ENCODE data around the gene KRTAP19-2.

DNA sequence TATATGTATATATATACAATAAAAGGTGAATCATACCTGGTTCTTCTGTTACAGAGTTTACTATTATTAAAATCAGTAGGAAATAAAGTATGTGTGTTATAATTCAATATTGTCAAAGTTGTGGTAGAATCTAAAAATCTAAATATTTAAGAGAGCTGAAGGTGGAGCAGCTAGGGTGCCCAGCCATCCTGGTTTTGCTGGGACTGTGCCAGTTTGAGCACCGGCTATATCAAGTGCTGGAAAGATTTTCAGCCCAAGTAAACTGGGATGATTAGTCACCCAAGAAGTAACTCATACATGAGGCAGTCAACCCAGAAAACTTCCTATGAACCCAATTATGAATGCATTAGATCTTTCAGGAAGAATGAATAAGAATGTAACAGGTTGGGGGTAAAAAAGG, 31.6 kb upstream of the KRTAP19-2 start:
- TF ChIP-seq, protein P1, sequence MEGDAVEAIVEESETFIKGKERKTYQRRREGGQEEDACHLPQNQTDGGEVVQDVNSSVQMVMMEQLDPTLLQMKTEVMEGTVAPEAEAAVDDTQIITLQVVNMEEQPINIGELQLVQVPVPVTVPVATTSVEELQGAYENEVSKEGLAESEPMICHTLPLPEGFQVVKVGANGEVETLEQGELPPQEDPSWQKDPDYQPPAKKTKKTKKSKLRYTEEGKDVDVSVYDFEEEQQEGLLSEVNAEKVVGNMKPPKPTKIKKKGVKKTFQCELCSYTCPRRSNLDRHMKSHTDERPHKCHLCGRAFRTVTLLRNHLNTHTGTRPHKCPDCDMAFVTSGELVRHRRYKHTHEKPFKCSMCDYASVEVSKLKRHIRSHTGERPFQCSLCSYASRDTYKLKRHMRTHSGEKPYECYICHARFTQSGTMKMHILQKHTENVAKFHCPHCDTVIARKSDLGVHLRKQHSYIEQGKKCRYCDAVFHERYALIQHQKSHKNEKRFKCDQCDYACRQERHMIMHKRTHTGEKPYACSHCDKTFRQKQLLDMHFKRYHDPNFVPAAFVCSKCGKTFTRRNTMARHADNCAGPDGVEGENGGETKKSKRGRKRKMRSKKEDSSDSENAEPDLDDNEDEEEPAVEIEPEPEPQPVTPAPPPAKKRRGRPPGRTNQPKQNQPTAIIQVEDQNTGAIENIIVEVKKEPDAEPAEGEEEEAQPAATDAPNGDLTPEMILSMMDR (IDR thresholded peaks at IDR 0.05): no peak
- no peak for TF ChIP-seq EZH2 (IDR thresholded peaks at IDR 0.05)

Data from neural progenitor cell (in vitro differentiated cells).